ENCODE measurements around the gene PRSS36. TPM values are rescaled to one million over a fixed set of nuclear protein-coding genes. Genes with fewer than 3 reads are reported as not detected.

PRSS36 gene
- total and polyA plus RNA-seq, 9 of the 15 experiments (the other 6 are each of a cell fraction or from before 2014, with no cell fraction given): 0.09 to 1.2 (median 0.54) TPM; not detected in 2

- TF ChIP-seq CUX1 (CRISPR knock-in tag; IDR thresholded peaks at IDR 0.05) (no peak), ZNF121 (CRISPR knock-in tag; conservative IDR thresholded peaks at IDR 0.05) (no peak), GTF2E2 (tag; IDR thresholded peaks at IDR 0.05) (0 out of 2 replicates have a peak, but pooled peaks have one; percentile 53), LARP7 (IDR thresholded peaks at IDR 0.05) (0 out of 2 replicates have a peak, but pooled peaks have one; percentile 46), MCM2 (IDR thresholded peaks at IDR 0.05; ENCODE audit: low read depth) (no peak), CHD2 (IDR thresholded peaks at IDR 0.05; ENCODE audit: low read depth, low read length) (peak; percentile 14; the same call in 1 of the 2 replicates), ZNF77 (CRISPR knock-in tag; IDR thresholded peaks at IDR 0.05) (no peak), SP2 (IDR thresholded peaks at IDR 0.05; ENCODE audit: extremely low read depth, low read depth, low read length, poor library complexity, severe bottlenecking) (peak; percentile 39), POLR2H (tag; IDR thresholded peaks at IDR 0.05; ENCODE audit: low read depth) (no peak), CREM (IDR thresholded peaks at IDR 0.05; ENCODE audit: low read depth) (peak; percentile 79), PPARD (CRISPR knock-in tag; IDR thresholded peaks at IDR 0.05) (no peak), ZBTB2 (IDR thresholded peaks at IDR 0.05) (peak; percentile 61; the same call in 1 of the 2 replicates), RBM14 (IDR thresholded peaks at IDR 0.05; ENCODE audit: borderline replicate concordance, insufficient read depth, low read depth, low read length) (peak; percentile 69; the same call in 1 of the 2 replicates), GTF2A2 (tag; IDR thresholded peaks at IDR 0.05) (no peak), U2AF2 (optimal IDR thresholded peaks at IDR 0.05; ENCODE audit: low read depth, low read length) (no peak), RBFOX2 (IDR thresholded peaks at IDR 0.05; ENCODE audit: low read depth, low read length) (peak; percentile 86), MBD2 (IDR thresholded peaks at IDR 0.05; ENCODE audit: borderline replicate concordance, low read depth) (peak; percentile 48; the same call in 1 of the 2 replicates), CBFB (CRISPR knock-in tag; IDR thresholded peaks at IDR 0.05) (0 out of 2 replicates have a peak, but pooled peaks have one; percentile 19), ZNF197 (CRISPR knock-in tag; IDR thresholded peaks at IDR 0.05; ENCODE audit: low read depth) (0 out of 2 replicates have a peak, but pooled peaks have one; percentile 74), HDAC2 (IDR thresholded peaks at IDR 0.05) (peak; percentile 46; the same call in 1 of the 2 replicates), BMI1 (IDR thresholded peaks at IDR 0.05; ENCODE audit: low read length) (no peak), ZFP30 (CRISPR knock-in tag; IDR thresholded peaks at IDR 0.05; ENCODE audit: borderline replicate concordance) (no peak), BHLHE40 (IDR thresholded peaks at IDR 0.05; ENCODE audit: low read length) (peak; percentile 88), POLR2B (IDR thresholded peaks at IDR 0.05; ENCODE audit: low read depth, partially characterized antibody) (peak; percentile 49)
These were observed 55.3 kb downstream of the PRSS36 start, which contains the start of gene VKORC1 (continued) for GRCh38 chr16:31094424-31095120.

Data from K562 (cell line).